HG03378 (cell line): ENCODE data around the gene SIGLEC9.

Experiments used
- ATAC-seq: cut with Tn5 transposase; IDR thresholded peaks from one replicate; pipeline ENCODE4 v1.9.1; 2021; ENCODE audit warnings: mild to moderate bottlenecking, moderate library complexity; ENCODE audit not compliant: unreplicated experiment

Gene SIGLEC9

GRCh38 chr19:51124729-51125128 lies at the start of gene SIGLEC9:
SIGLEC9 (plus strand) TSS chr19:51124906; CDS start chr19:51124975, 69 bp downstream.
- ATAC-seq: no peak

GRCh38 chr19:51075998-51076397 lies 48.7 kb upstream of the SIGLEC9 start:
- ATAC-seq: no peak

- ATAC-seq: no peak
These were observed 48.0 kb upstream of the SIGLEC9 start for GRCh38 chr19:51076631-51077213.

- no peak for ATAC-seq
These were observed 46.6 kb upstream of the SIGLEC9 start for GRCh38 chr19:51078104-51078503.

GRCh38 chr19:51078731-51079130 lies 46.0 kb upstream of the SIGLEC9 start:
- no peak for ATAC-seq

GRCh38 chr19:51079481-51080110 lies 45.1 kb upstream of the SIGLEC9 start:
- no peak for ATAC-seq

- ATAC-seq: no peak
These were observed 43.2 kb upstream of the SIGLEC9 start for GRCh38 chr19:51081476-51081875.

GRCh38 chr19:51082611-51083010 lies 42.1 kb upstream of the SIGLEC9 start, which contains the start of gene KLK14:
KLK14 (minus strand) TSS chr19:51082887; CDS start chr19:51082614, 273 bp downstream.
- no peak for ATAC-seq

GRCh38 chr19:51083181-51083580 lies 41.5 kb upstream of the SIGLEC9 start:
- ATAC-seq: no peak

GRCh38 chr19:51083783-51084182 lies 40.9 kb upstream of the SIGLEC9 start:
- ATAC-seq: no peak

GRCh38 chr19:51084505-51084904 lies 40.2 kb upstream of the SIGLEC9 start:
- ATAC-seq: no peak

GRCh38 chr19:51086153-51086850 lies 38.4 kb upstream of the SIGLEC9 start:
- no peak for ATAC-seq

- no peak for ATAC-seq
These were observed 34.9 kb upstream of the SIGLEC9 start for GRCh38 chr19:51089786-51090185.

- no peak for ATAC-seq
These were observed 34.2 kb upstream of the SIGLEC9 start for GRCh38 chr19:51090471-51090870.

- no peak for ATAC-seq
These were observed 33.6 kb upstream of the SIGLEC9 start for GRCh38 chr19:51091126-51091525.

- no peak for ATAC-seq
These were observed 32.5 kb upstream of the SIGLEC9 start for GRCh38 chr19:51091895-51092873.

- no peak for ATAC-seq
These were observed 31.6 kb upstream of the SIGLEC9 start for GRCh38 chr19:51093101-51093500.

GRCh38 chr19:51093510-51094345 lies 31.0 kb upstream of the SIGLEC9 start:
- ATAC-seq: no peak

GRCh38 chr19:51094696-51095279 lies 29.9 kb upstream of the SIGLEC9 start:
- ATAC-seq: no peak
